Neural cell (in vitro differentiated cells): ENCODE results near the gene SNRNP27. TPM values are rescaled to one million over a fixed set of nuclear protein-coding genes. Genes with fewer than 3 reads are reported as not detected.

Source experiments
- H2AFZ ChIP-seq: fragments of 200-600, 300-800 bp; sonication (generic), shearing (Covaris generic); 2 replicates; pipeline ENCODE4 v1.6.0; 2014; ENCODE audit warnings: low read depth, mild to moderate bottlenecking, antibody characterized with exemption, low read length, moderate library complexity
- H3F3A ChIP-seq: fragments of 200-600 bp; shearing (Covaris generic); 2 replicates; pipeline ENCODE4 v1.6.1; 2016; ENCODE audit warnings: mild to moderate bottlenecking, moderate library complexity, mixed read lengths, antibody characterized with exemption, low read length; ENCODE audit not compliant: insufficient read depth, poor library complexity, severe bottlenecking
- H3K27ac ChIP-seq: fragments of 200-600, 300-800 bp; sonication (generic), shearing (Covaris generic); 2 replicates; pipeline ENCODE4 v1.5.1; 2014; ENCODE audit warnings: mild to moderate bottlenecking, low read length, moderate library complexity
- H3K27me3 ChIP-seq: fragments of 300-800, 200-600 bp; sonication (generic), shearing (Covaris generic); 2 replicates; pipeline ENCODE4 v1.6.0; 2014; ENCODE audit warnings: mild to moderate bottlenecking, low read depth, low read length, moderate library complexity; ENCODE audit not compliant: insufficient read depth
- H3K36me3 ChIP-seq: fragments of 300-800, 200-600 bp; sonication (generic), shearing (Covaris generic); 2 replicates; pipeline ENCODE4 v1.5.1; 2014; ENCODE audit warnings: mild to moderate bottlenecking, antibody characterized with exemption, low read length, moderate library complexity; ENCODE audit not compliant: insufficient read depth
- H3K4me2 ChIP-seq: fragments of 300-800, 200-600 bp; sonication (generic), shearing (Covaris generic); 2 replicates; pipeline ENCODE4 v1.6.0; 2014; ENCODE audit warnings: mild to moderate bottlenecking, low read length
- H3K4me3 ChIP-seq: fragments of 300-800, 200-600 bp; sonication (generic), shearing (Covaris generic); 2 replicates; pipeline ENCODE4 v1.5.1; 2014; ENCODE audit warnings: mild to moderate bottlenecking, low read length, moderate library complexity
- H3K79me2 ChIP-seq: fragments of 200-600 bp; shearing (Covaris generic); replicated peaks from 2 replicates; pipeline ENCODE4 v1.6.0; 2014; ENCODE audit warnings: mild to moderate bottlenecking, low read length, moderate library complexity; ENCODE audit not compliant: insufficient read depth
- H3K9ac ChIP-seq: fragments of 300-800, 200-600 bp; sonication (generic), shearing (Covaris generic); 2 replicates; pipeline ENCODE4 v1.6.1; 2016; ENCODE audit warnings: mild to moderate bottlenecking, low read length, mixed read lengths
- H3K9me2 ChIP-seq: fragments of 200-600 bp; shearing (Covaris generic); 2 replicates; pipeline ENCODE4 v1.6.1; 2016; ENCODE audit warnings: mild to moderate bottlenecking, low read length, mixed read lengths; ENCODE audit not compliant: insufficient read depth
- H3K9me3 ChIP-seq: fragments of 200-600, 300-800 bp; sonication (generic), shearing (Covaris generic); 2 replicates; pipeline ENCODE4 v1.6.1; 2016; ENCODE audit warnings: mild to moderate bottlenecking, mixed run types, low read length, moderate library complexity, mixed read lengths
- H4K20me1 ChIP-seq: fragments of 200-600 bp; shearing (Covaris generic); 2 replicates; pipeline ENCODE4 v1.6.1; 2016; ENCODE audit warnings: mild to moderate bottlenecking, mixed run types; ENCODE audit not compliant: insufficient read depth
- CTCF ChIP-seq: fragments of 450-650 bp; IDR thresholded peaks from 2 replicates; pipeline ENCODE4 v1.5.1; 2014; ENCODE audit warnings: antibody characterized with exemption, mild to moderate bottlenecking, moderate library complexity; ENCODE audit not compliant: poor library complexity, severe bottlenecking
- EP300 ChIP-seq: fragments of 450-650 bp; conservative IDR thresholded peaks from 2 replicates; pipeline ENCODE4 v1.6.1; 2014; ENCODE audit warnings: antibody characterized with exemption, mild to moderate bottlenecking, moderate library complexity; ENCODE audit not compliant: poor library complexity, severe bottlenecking
- EZH2 ChIP-seq: fragments of 200-600, 300-800 bp; shearing (Covaris generic), sonication (generic); IDR thresholded peaks from 2 replicates; pipeline ENCODE4 v1.6.1; 2014; ENCODE audit warnings: antibody characterized with exemption, low read length, borderline replicate concordance, mild to moderate bottlenecking; ENCODE audit not compliant: insufficient read depth, poor library complexity, severe bottlenecking
- MXI1 ChIP-seq: fragments of 450-650 bp; conservative IDR thresholded peaks from 2 replicates; pipeline ENCODE4 v1.6.1; 2014; ENCODE audit warnings: antibody characterized with exemption, mild to moderate bottlenecking; ENCODE audit not compliant: poor library complexity, severe bottlenecking
- POLR2AphosphoS5 ChIP-seq: IDR thresholded peaks from 2 replicates; pipeline ENCODE4 v1.6.1; 2012
- RAD21 ChIP-seq: fragments of 450-650 bp; conservative IDR thresholded peaks from 2 replicates; pipeline ENCODE4 v1.6.1; 2014; ENCODE audit warnings: antibody characterized with exemption, mild to moderate bottlenecking, moderate library complexity
- SMC3 ChIP-seq: fragments of 450-650 bp; conservative IDR thresholded peaks from 2 replicates; pipeline ENCODE4 v1.6.1; 2014; ENCODE audit warnings: antibody characterized with exemption, mild to moderate bottlenecking, moderate library complexity; ENCODE audit not compliant: poor library complexity
- TAF1 ChIP-seq: IDR thresholded peaks from 2 replicates; pipeline ENCODE4 v1.6.1; 2012; ENCODE audit warnings: low read depth
- polyA minus RNA-seq: library from RNA; depleted of rRNA, polyadenylated mRNA; stranded (reverse); fragments of >200 nt; gene quantifications from 2 replicates; pipeline ENCODE4 v1.2.3, GENCODE V29; 2014
- polyA plus RNA-seq: library from polyadenylated mRNA; depleted of rRNA; stranded (reverse); fragments of >200 nt; gene quantifications from 2 replicates; pipeline ENCODE4 v1.2.3, GENCODE V29; 2014
- TF ChIP-seq, protein P1 (sequence below): IDR thresholded peaks from 2 replicates; pipeline ENCODE4 v1.6.1; 2012; ENCODE audit warnings: borderline replicate concordance

Gene SNRNP27, protein sequence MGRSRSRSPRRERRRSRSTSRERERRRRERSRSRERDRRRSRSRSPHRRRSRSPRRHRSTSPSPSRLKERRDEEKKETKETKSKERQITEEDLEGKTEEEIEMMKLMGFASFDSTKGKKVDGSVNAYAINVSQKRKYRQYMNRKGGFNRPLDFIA
- polyA plus RNA-seq (90.7 and 122 TPM in 2 replicates), polyA minus RNA-seq (110 and 146 TPM in 2 replicates)

- Histone ChIP-seq H3K4me2 (peak within 1 kb of the TSS; percentile 63), H3K36me3 (no peaks in the 10 kb centered on the region), H3K4me3 (peak within 1 kb of the TSS; percentile 75), H3K9me2 (no peaks in the 10 kb centered on the region), H3F3A (no peaks in the 10 kb centered on the region), H2AFZ (peak within 1 kb of the TSS; percentile 70), H3K27ac (peak within 1 kb of the TSS; percentile 54), H3K9ac (peak within 1 kb of the TSS; percentile 84), H3K79me2 (peaks cover 21% of the 10 kb centered on the region), H3K9me3 (no peaks in the 10 kb centered on the region), H3K27me3 (no peaks in the 10 kb centered on the region), H4K20me1 (no peaks in the 10 kb centered on the region)
- TF ChIP-seq, protein P1, sequence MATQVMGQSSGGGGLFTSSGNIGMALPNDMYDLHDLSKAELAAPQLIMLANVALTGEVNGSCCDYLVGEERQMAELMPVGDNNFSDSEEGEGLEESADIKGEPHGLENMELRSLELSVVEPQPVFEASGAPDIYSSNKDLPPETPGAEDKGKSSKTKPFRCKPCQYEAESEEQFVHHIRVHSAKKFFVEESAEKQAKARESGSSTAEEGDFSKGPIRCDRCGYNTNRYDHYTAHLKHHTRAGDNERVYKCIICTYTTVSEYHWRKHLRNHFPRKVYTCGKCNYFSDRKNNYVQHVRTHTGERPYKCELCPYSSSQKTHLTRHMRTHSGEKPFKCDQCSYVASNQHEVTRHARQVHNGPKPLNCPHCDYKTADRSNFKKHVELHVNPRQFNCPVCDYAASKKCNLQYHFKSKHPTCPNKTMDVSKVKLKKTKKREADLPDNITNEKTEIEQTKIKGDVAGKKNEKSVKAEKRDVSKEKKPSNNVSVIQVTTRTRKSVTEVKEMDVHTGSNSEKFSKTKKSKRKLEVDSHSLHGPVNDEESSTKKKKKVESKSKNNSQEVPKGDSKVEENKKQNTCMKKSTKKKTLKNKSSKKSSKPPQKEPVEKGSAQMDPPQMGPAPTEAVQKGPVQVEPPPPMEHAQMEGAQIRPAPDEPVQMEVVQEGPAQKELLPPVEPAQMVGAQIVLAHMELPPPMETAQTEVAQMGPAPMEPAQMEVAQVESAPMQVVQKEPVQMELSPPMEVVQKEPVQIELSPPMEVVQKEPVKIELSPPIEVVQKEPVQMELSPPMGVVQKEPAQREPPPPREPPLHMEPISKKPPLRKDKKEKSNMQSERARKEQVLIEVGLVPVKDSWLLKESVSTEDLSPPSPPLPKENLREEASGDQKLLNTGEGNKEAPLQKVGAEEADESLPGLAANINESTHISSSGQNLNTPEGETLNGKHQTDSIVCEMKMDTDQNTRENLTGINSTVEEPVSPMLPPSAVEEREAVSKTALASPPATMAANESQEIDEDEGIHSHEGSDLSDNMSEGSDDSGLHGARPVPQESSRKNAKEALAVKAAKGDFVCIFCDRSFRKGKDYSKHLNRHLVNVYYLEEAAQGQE, result peak; percentile 99
- TF ChIP-seq MXI1 (peak; percentile 49), POLR2AphosphoS5 (peak; percentile 86), SMC3 (no peak), TAF1 (peak; percentile 100), EZH2 (no peak), CTCF (no peak), EP300 (peak; percentile 23), RAD21 (no peak)
Measured at GRCh38 chr2:69893684-69894551, at the start of gene SNRNP27. Gene SNRNP27, plus strand, starts transcription at chr2:69893956. Its CDS starts 29 bp downstream, at chr2:69893985.

GRCh38 chr2:69843993-69844392, 49.8 kb upstream of the SNRNP27 start:
- Histone ChIP-seq H3K9ac (no peak overlapping the region), H3K79me2 (no peaks in the 10 kb centered on the region), H3F3A (no peaks in the 10 kb centered on the region), H4K20me1 (no peaks in the 10 kb centered on the region), H3K27ac (no peak overlapping the region), H3K9me2 (no peaks in the 10 kb centered on the region), H3K27me3 (no peaks in the 10 kb centered on the region), H3K36me3 (peaks cover 8% of the 10 kb centered on the region), H3K9me3 (no peaks in the 10 kb centered on the region), H3K4me3 (no peak overlapping the region), H2AFZ (no peak overlapping the region), H3K4me2 (no peak overlapping the region)
- TF ChIP-seq EP300 (no peak), POLR2AphosphoS5 (no peak), TAF1 (no peak), CTCF (no peak), SMC3 (no peak), MXI1 (no peak), RAD21 (no peak), EZH2 (no peak)
- TF ChIP-seq, protein P1, result no peak
